Measurements from ENCODE around the gene ZNF550. TPM values are rescaled to one million over a fixed set of nuclear protein-coding genes. Genes with fewer than 3 reads are reported as not detected.

Gene ZNF550
- polyA plus RNA-seq, 1 donor from 2014 or later = 21.9 TPM

DNA sequence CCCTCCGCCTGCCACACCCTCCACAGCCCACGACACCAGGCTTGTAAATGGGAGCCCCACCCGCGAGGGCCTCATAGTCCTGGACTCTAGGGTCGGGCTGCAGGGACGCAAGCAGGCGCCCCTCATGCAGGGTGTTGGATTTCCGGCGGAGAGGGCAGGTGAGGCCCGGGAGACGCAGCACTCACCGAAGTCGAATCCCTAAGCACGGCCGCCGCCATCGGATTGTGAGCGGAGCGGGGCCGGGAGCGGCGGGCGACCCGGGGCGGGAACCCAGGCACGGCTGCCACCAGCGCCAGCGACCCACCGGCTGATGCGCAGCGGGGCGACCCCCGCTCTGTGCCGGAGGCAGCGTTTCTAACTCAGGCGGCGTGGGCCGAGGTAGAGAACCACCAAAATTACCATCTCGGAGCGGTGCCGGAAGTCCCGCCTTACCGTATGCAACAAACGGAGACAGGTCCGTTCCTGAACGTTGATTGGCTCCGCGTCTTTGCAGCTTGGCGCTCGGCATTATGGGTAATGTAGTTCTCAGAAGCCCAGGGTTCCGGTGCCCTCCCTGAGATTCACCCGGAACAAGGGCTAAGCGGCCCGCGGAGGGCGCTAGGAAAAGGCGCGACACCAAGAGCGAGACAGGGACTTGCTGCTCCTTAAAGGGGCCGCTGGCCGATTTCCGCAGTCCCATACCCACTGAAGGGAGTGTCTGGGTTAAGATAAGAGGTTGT lies 19.0 kb upstream of the ZNF550 start, which contains the start of gene ZNF416:
Gene ZNF416, minus strand, starts transcription at position 425 of the 719 bp plus-strand sequence. Its CDS starts 207 bp downstream, at position 218.
- Histone ChIP-seq H4K20me1 (ENCODE audit: insufficient read depth) (no peaks in the 10 kb centered on the region), H3K27ac (ENCODE audit: low read length) (peak within 1 kb of the TSS; percentile 63), H3K27me3 (ENCODE audit: insufficient read depth, low read depth, low read length) (no peaks in the 10 kb centered on the region), H3F3A (ENCODE audit: insufficient read depth, low read length, poor library complexity, severe bottlenecking) (no peaks in the 10 kb centered on the region), H2AFZ (ENCODE audit: low read depth, low read length) (peak within 1 kb of the TSS; percentile 27), H3K9me2 (ENCODE audit: insufficient read depth, low read length) (no peaks in the 10 kb centered on the region), H3K79me2 (replicated peaks; ENCODE audit: insufficient read depth, low read length) (peaks cover 20% of the 10 kb centered on the region), H3K9ac (ENCODE audit: low read length) (peak within 1 kb of the TSS; percentile 78), H3K9me3 (ENCODE audit: low read length) (peaks cover 6% of the 10 kb centered on the region), H3K4me2 (ENCODE audit: low read length) (peak within 1 kb of the TSS; percentile 80), H3K4me3 (ENCODE audit: low read length) (peak within 1 kb of the TSS; percentile 84), H3K36me3 (ENCODE audit: insufficient read depth, low read length) (peaks cover 23% of the 10 kb centered on the region)
- peak; percentile 71 for TF ChIP-seq POLR2AphosphoS5 (IDR thresholded peaks at IDR 0.05)
- no peak for TF ChIP-seq TAF1 (IDR thresholded peaks at IDR 0.05; ENCODE audit: low read depth)
- peak; percentile 91 for TF ChIP-seq MXI1 (conservative IDR thresholded peaks at IDR 0.05; ENCODE audit: poor library complexity, severe bottlenecking)
- no peak for TF ChIP-seq EZH2 (IDR thresholded peaks at IDR 0.05; ENCODE audit: borderline replicate concordance, insufficient read depth, low read length, poor library complexity, severe bottlenecking)
- TF ChIP-seq, protein P1, sequence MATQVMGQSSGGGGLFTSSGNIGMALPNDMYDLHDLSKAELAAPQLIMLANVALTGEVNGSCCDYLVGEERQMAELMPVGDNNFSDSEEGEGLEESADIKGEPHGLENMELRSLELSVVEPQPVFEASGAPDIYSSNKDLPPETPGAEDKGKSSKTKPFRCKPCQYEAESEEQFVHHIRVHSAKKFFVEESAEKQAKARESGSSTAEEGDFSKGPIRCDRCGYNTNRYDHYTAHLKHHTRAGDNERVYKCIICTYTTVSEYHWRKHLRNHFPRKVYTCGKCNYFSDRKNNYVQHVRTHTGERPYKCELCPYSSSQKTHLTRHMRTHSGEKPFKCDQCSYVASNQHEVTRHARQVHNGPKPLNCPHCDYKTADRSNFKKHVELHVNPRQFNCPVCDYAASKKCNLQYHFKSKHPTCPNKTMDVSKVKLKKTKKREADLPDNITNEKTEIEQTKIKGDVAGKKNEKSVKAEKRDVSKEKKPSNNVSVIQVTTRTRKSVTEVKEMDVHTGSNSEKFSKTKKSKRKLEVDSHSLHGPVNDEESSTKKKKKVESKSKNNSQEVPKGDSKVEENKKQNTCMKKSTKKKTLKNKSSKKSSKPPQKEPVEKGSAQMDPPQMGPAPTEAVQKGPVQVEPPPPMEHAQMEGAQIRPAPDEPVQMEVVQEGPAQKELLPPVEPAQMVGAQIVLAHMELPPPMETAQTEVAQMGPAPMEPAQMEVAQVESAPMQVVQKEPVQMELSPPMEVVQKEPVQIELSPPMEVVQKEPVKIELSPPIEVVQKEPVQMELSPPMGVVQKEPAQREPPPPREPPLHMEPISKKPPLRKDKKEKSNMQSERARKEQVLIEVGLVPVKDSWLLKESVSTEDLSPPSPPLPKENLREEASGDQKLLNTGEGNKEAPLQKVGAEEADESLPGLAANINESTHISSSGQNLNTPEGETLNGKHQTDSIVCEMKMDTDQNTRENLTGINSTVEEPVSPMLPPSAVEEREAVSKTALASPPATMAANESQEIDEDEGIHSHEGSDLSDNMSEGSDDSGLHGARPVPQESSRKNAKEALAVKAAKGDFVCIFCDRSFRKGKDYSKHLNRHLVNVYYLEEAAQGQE (IDR thresholded peaks at IDR 0.05; ENCODE audit: borderline replicate concordance) = peak; percentile 33
- TF ChIP-seq, protein P2, sequence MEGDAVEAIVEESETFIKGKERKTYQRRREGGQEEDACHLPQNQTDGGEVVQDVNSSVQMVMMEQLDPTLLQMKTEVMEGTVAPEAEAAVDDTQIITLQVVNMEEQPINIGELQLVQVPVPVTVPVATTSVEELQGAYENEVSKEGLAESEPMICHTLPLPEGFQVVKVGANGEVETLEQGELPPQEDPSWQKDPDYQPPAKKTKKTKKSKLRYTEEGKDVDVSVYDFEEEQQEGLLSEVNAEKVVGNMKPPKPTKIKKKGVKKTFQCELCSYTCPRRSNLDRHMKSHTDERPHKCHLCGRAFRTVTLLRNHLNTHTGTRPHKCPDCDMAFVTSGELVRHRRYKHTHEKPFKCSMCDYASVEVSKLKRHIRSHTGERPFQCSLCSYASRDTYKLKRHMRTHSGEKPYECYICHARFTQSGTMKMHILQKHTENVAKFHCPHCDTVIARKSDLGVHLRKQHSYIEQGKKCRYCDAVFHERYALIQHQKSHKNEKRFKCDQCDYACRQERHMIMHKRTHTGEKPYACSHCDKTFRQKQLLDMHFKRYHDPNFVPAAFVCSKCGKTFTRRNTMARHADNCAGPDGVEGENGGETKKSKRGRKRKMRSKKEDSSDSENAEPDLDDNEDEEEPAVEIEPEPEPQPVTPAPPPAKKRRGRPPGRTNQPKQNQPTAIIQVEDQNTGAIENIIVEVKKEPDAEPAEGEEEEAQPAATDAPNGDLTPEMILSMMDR (IDR thresholded peaks at IDR 0.05; ENCODE audit: poor library complexity, severe bottlenecking) = peak; percentile 70
- peak; percentile 56 for TF ChIP-seq RAD21 (conservative IDR thresholded peaks at IDR 0.05)
- peak; percentile 71 for TF ChIP-seq SMC3 (conservative IDR thresholded peaks at IDR 0.05; ENCODE audit: poor library complexity)
- TF ChIP-seq EP300 (conservative IDR thresholded peaks at IDR 0.05; ENCODE audit: poor library complexity, severe bottlenecking) = peak; percentile 29

DNA sequence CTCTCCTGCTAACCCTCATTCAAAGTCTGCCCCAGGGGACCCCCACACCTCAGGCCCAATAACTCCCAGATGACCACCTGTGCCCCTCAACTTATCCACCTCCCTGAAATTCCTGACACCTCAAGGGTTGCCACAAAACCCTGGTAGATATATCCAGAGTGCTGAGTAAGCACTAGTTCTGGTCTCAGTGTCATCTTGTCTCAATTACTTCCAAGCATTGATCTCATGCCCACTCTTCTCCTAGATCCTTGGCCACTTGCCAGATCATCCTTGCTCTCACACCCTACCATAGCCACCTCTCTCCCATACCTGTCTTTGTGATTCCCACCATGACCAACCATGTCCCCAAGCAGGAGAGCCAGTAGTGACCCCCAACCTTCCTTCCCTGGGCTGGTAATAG lies 17.0 kb upstream of the ZNF550 start:
- Histone ChIP-seq H3K79me2 (replicated peaks; ENCODE audit: insufficient read depth, low read length) (peaks cover 20% of the 10 kb centered on the region), H3K27ac (ENCODE audit: low read length) (no peak overlapping the region), H4K20me1 (ENCODE audit: insufficient read depth) (no peaks in the 10 kb centered on the region), H3K4me3 (ENCODE audit: low read length) (no peak overlapping the region), H3K36me3 (ENCODE audit: insufficient read depth, low read length) (peaks cover 43% of the 10 kb centered on the region), H2AFZ (ENCODE audit: low read depth, low read length) (no peak overlapping the region), H3K9me3 (ENCODE audit: low read length) (peaks cover 20% of the 10 kb centered on the region), H3K9ac (ENCODE audit: low read length) (no peak overlapping the region), H3K4me2 (ENCODE audit: low read length) (no peak overlapping the region), H3F3A (ENCODE audit: insufficient read depth, low read length, poor library complexity, severe bottlenecking) (no peaks in the 10 kb centered on the region), H3K9me2 (ENCODE audit: insufficient read depth, low read length) (no peaks in the 10 kb centered on the region), H3K27me3 (ENCODE audit: insufficient read depth, low read depth, low read length) (no peaks in the 10 kb centered on the region)
- TF ChIP-seq, protein P1 (IDR thresholded peaks at IDR 0.05; ENCODE audit: borderline replicate concordance) = no peak
- TF ChIP-seq EP300 (conservative IDR thresholded peaks at IDR 0.05; ENCODE audit: poor library complexity, severe bottlenecking) (no peak), MXI1 (conservative IDR thresholded peaks at IDR 0.05; ENCODE audit: poor library complexity, severe bottlenecking) (no peak), TAF1 (IDR thresholded peaks at IDR 0.05; ENCODE audit: low read depth) (no peak), POLR2AphosphoS5 (IDR thresholded peaks at IDR 0.05) (no peak), SMC3 (conservative IDR thresholded peaks at IDR 0.05; ENCODE audit: poor library complexity) (no peak), EZH2 (IDR thresholded peaks at IDR 0.05; ENCODE audit: borderline replicate concordance, insufficient read depth, low read length, poor library complexity, severe bottlenecking) (no peak), RAD21 (conservative IDR thresholded peaks at IDR 0.05) (no peak)
- TF ChIP-seq, protein P2 (IDR thresholded peaks at IDR 0.05; ENCODE audit: poor library complexity, severe bottlenecking) = no peak

Data from neural cell (in vitro differentiated cells).